HepG2 (cell line): ENCODE data around the gene CDIP1. TPM values are rescaled to one million over a fixed set of nuclear protein-coding genes. Genes with fewer than 3 reads are reported as not detected.

ENCODE experiments used
- ARID2 ChIP-seq: sonication (generic); formaldehyde crosslinking; IDR thresholded peaks from 2 replicates; pipeline ENCODE4 v1.8.1; 2022; ENCODE audit warnings: mild to moderate bottlenecking, missing genetic modification reagents, borderline replicate concordance
- ARNT2 ChIP-seq: sonication (generic); formaldehyde crosslinking; IDR thresholded peaks from 2 replicates; pipeline ENCODE4 v1.8.0; 2022; ENCODE audit warnings: mild to moderate bottlenecking, low read depth, missing genetic modification reagents, moderate library complexity
- ARNTL ChIP-seq: sonication (generic); formaldehyde crosslinking; IDR thresholded peaks from 2 replicates; pipeline ENCODE4 v1.4.0; 2020; ENCODE audit warnings: mild to moderate bottlenecking, missing genetic modification reagents
- ATF2 ChIP-seq: sonication (generic); formaldehyde crosslinking; IDR thresholded peaks from 2 replicates; pipeline ENCODE4 v1.4.0; 2020; ENCODE audit warnings: missing genetic modification reagents
- EEA1 ChIP-seq: sonication (generic); formaldehyde crosslinking; IDR thresholded peaks from 2 replicates; pipeline ENCODE4 v1.5.1; 2020; ENCODE audit warnings: mild to moderate bottlenecking, missing genetic modification reagents, borderline replicate concordance
- HHEX ChIP-seq: IDR thresholded peaks from 2 replicates; pipeline ENCODE4 v1.6.1; 2016; ENCODE audit warnings: control low read depth
- HNRNPK ChIP-seq: fragments of 200-400 bp; formaldehyde crosslinking; IDR thresholded peaks from 2 replicates; pipeline ENCODE4 v1.6.1; 2018; ENCODE audit warnings: low read length, low read depth, moderate library complexity, mild to moderate bottlenecking; ENCODE audit not compliant: poor library complexity, severe bottlenecking
- KDM5B ChIP-seq: sonication (generic); formaldehyde crosslinking; IDR thresholded peaks from 2 replicates; pipeline ENCODE4 v1.4.0; 2020; ENCODE audit warnings: missing genetic modification reagents, mild to moderate bottlenecking, borderline replicate concordance
- MEF2D ChIP-seq: sonication (generic); formaldehyde crosslinking; IDR thresholded peaks from 2 replicates; pipeline ENCODE4 v1.5.1; 2020; ENCODE audit warnings: mild to moderate bottlenecking, missing genetic modification reagents
- NFYC ChIP-seq: IDR thresholded peaks from 2 replicates; pipeline ENCODE4 v1.6.1; 2016; ENCODE audit warnings: missing genetic modification reagents, missing compliant biosample characterization
- NR2F1 ChIP-seq, 2 experiments: fragments of 450-650 bp in 1 of 2; formaldehyde crosslinking in 1 of 2; IDR thresholded peaks; 2 replicates each; pipeline versions ENCODE4 v1.5.0 to v1.6.1; 2016 to 2020; ENCODE audit warnings: mild to moderate bottlenecking in 1 of 2, missing compliant biosample characterization in 1 of 2, missing genetic modification reagents in 1 of 2, moderate library complexity in 1 of 2
- PPARG ChIP-seq: conservative IDR thresholded peaks from 2 replicates; pipeline ENCODE4 v1.6.1; 2016; ENCODE audit warnings: missing biosample characterization, missing genetic modification reagents
- RBFOX2 ChIP-seq: fragments of 200-400 bp; formaldehyde crosslinking; IDR thresholded peaks from 2 replicates; pipeline ENCODE4 v1.6.1; 2017; ENCODE audit warnings: low read depth, mild to moderate bottlenecking, low read length
- SALL1 ChIP-seq: sonication (generic); formaldehyde crosslinking; IDR thresholded peaks from 2 replicates; pipeline ENCODE4 v1.8.0; 2022; ENCODE audit warnings: mild to moderate bottlenecking, missing genetic modification reagents
- TARDBP ChIP-seq: sonication (generic); formaldehyde crosslinking; IDR thresholded peaks from 2 replicates; pipeline ENCODE4 v1.8.0; 2022; ENCODE audit warnings: mild to moderate bottlenecking, missing genetic modification reagents
- U2AF2 ChIP-seq: fragments of 200-400 bp; formaldehyde crosslinking; IDR thresholded peaks from 2 replicates; pipeline ENCODE4 v1.6.1; 2017; ENCODE audit warnings: low read depth, mild to moderate bottlenecking, low read length
- ZBTB25 ChIP-seq: IDR thresholded peaks from 2 replicates; pipeline ENCODE4 v1.6.1; 2018; ENCODE audit warnings: missing genetic modification reagents
- ZNF335 ChIP-seq: sonication (generic); formaldehyde crosslinking; IDR thresholded peaks from 2 replicates; pipeline ENCODE4 v1.4.0; 2020; ENCODE audit warnings: missing genetic modification reagents
- ZNF430 ChIP-seq: sonication (generic); formaldehyde crosslinking; IDR thresholded peaks from 2 replicates; pipeline ENCODE4 v1.9.0; 2021; ENCODE audit warnings: mild to moderate bottlenecking, missing genetic modification reagents
- ZNF552 ChIP-seq: sonication (generic); formaldehyde crosslinking; IDR thresholded peaks from 2 replicates; pipeline ENCODE4 v1.9.0; 2022; ENCODE audit warnings: missing genetic modification reagents, mild to moderate bottlenecking, borderline replicate concordance
- ZNF574 ChIP-seq: sonication (generic); formaldehyde crosslinking; IDR thresholded peaks from 2 replicates; pipeline ENCODE4 v1.4.0; 2020; ENCODE audit warnings: missing genetic modification reagents
- ZNF614 ChIP-seq: IDR thresholded peaks from 2 replicates; pipeline ENCODE4 v1.6.1; 2018; ENCODE audit warnings: missing biosample characterization, missing genetic modification reagents, inconsistent platforms, borderline replicate concordance
- ZNF615 ChIP-seq: sonication (generic); formaldehyde crosslinking; IDR thresholded peaks from 2 replicates; pipeline ENCODE4 v1.5.0; 2020; ENCODE audit warnings: mild to moderate bottlenecking, missing genetic modification reagents, borderline replicate concordance
- ZNF749 ChIP-seq: sonication (generic); formaldehyde crosslinking; IDR thresholded peaks from 2 replicates; pipeline ENCODE4 v1.8.0; 2022; ENCODE audit warnings: mild to moderate bottlenecking, missing genetic modification reagents, moderate library complexity, borderline replicate concordance
- ZNF761 ChIP-seq: sonication (generic); formaldehyde crosslinking; conservative IDR thresholded peaks from 2 replicates; pipeline ENCODE4 v1.4.0; 2020; ENCODE audit warnings: mild to moderate bottlenecking, missing genetic modification reagents
- polyA plus RNA-seq, 8 experiments: library from polyadenylated mRNA; depleted of rRNA in 3 of 8; stranded (reverse) in 7 of 8; unstranded in 1 of 8; fragments of >200 nt; fragmentation: Illumina TruSeq in 4 of 8; extraction: Trizol in 4 of 8; gene quantifications; 2 replicates each; pipeline versions ENCODE4 v1.2.1 to v1.2.3, GENCODE V29; 2011 to 2016; ENCODE audit warnings: low read depth in 4 of 8, missing spikeins in 1 of 8, mixed read lengths in 1 of 8; ENCODE audit not compliant: insufficient read depth in 1 of 8
- total RNA-seq, 5 experiments: library from RNA; depleted of rRNA; stranded (reverse); fragments of >200 nt; fragmentation: Illumina TruSeq; extraction: Trizol; gene quantifications; 2 replicates each; pipeline ENCODE4 v1.2.3, GENCODE V29; 2016; ENCODE audit warnings: low read depth in 1 of 5

The CDIP1 gene
- total and polyA plus RNA-seq, 2 of the 13 experiments (the other 11 are each of a cell fraction or from before 2014, with no cell fraction given): 31.2 to 56.7 TPM

- TF ChIP-seq ZNF574 (CRISPR knock-in tag): peak; percentile 49; the same call in 1 of the 2 replicates
- no peak for TF ChIP-seq ARID2 (CRISPR knock-in tag)
- TF ChIP-seq RBFOX2: peak; percentile 83
- TF ChIP-seq TARDBP (CRISPR knock-in tag): peak; percentile 63; the same call in 1 of the 2 replicates
- 0 out of 2 replicates have a peak, but pooled peaks have one; percentile 71 for TF ChIP-seq ZNF335
- TF ChIP-seq SALL1: peak; percentile 62; the same call in 1 of the 2 replicates
- TF ChIP-seq ZNF615 (CRISPR knock-in tag): no peak
- no peak for TF ChIP-seq U2AF2
- TF ChIP-seq NFYC (CRISPR knock-in tag): peak; percentile 30; the same call in 1 of the 2 replicates
- TF ChIP-seq ZNF614: 0 out of 2 replicates have a peak, but pooled peaks have one; percentile 26
- TF ChIP-seq ZNF749: no peak
- peak; percentile 66; the same call in 1 of the 2 replicates for TF ChIP-seq ZNF552 (CRISPR knock-in tag)
- no peak for TF ChIP-seq ZBTB25 (CRISPR knock-in tag)
- TF ChIP-seq ZNF430 (CRISPR knock-in tag): 0 out of 2 replicates have a peak, but pooled peaks have one; percentile 30
- TF ChIP-seq ZNF761: no peak
- peak; percentile 83 for TF ChIP-seq ARNTL (CRISPR knock-in tag)
- peak; percentile 46 for TF ChIP-seq HNRNPK
- TF ChIP-seq MEF2D (CRISPR knock-in tag): peak; percentile 35; the same call in 1 of the 2 replicates
- no peak for TF ChIP-seq EEA1 (CRISPR knock-in tag)
- 0 out of 2 replicates have a peak, but pooled peaks have one; percentile 16 for TF ChIP-seq PPARG
- peak; percentile 70; the same call in 1 of the 2 replicates for TF ChIP-seq ARNT2
- TF ChIP-seq KDM5B: no peak
- no peak for TF ChIP-seq NR2F1 (CRISPR knock-in tag; IDR thresholded peaks at IDR 0.05)
- TF ChIP-seq ATF2 (CRISPR knock-in tag): peak; percentile 47; the same call in 1 of the 2 replicates
- no peak for TF ChIP-seq HHEX (CRISPR knock-in tag)
Observed at GRCh38 chr16:4474192-4474961, 64.2 kb downstream of the CDIP1 start, which contains the start of gene NMRAL1 (continued).
